Large intestine (tissue), 12 donors: ENCODE measurements around the gene SF3B2. TPM values are rescaled to one million over a fixed set of nuclear protein-coding genes. Genes with fewer than 3 reads are reported as not detected.
A peak's percentile ranks its signal among the peaks of the same experiment; 100 is the strongest.

Experiments
- DNase-seq, 2 donors: peaks; one replicate each; pipeline versions ENCODE4 v3.0.0 to v3.0.0-alpha.2; 2013
- H3K27ac ChIP-seq: one replicate; pipeline ENCODE4 v1.5.1; 2013; ENCODE audit warnings: low read length
- H3K27me3 ChIP-seq: 2 replicates; pipeline ENCODE4 v1.6.1; 2013; ENCODE audit warnings: low read length; ENCODE audit not compliant: control insufficient read depth, insufficient read depth
- H3K36me3 ChIP-seq: 2 replicates; pipeline ENCODE4 v1.6.1; 2013; ENCODE audit warnings: low read length; ENCODE audit not compliant: control insufficient read depth, insufficient read depth
- H3K4me1 ChIP-seq: one replicate; pipeline ENCODE4 v1.6.1; 2013; ENCODE audit warnings: low read length; ENCODE audit not compliant: control insufficient read depth, insufficient read depth
- H3K4me3 ChIP-seq: one replicate; pipeline ENCODE4 v1.5.1; 2013; ENCODE audit warnings: low read length
- H3K9me3 ChIP-seq: one replicate; pipeline ENCODE4 v1.6.1; 2013; ENCODE audit warnings: mild to moderate bottlenecking, low read depth, low read length, moderate library complexity; ENCODE audit not compliant: control insufficient read depth
- WGBS: methylation state at CpG from one replicate; pipeline ENCODE4 v1.1.5; 2013; ENCODE audit warnings: low lambda C conversion rate; ENCODE audit not compliant: insufficient coverage; 5-methylcytosine and 5-hydroxymethylcytosine counted together
- long read RNA-seq, 11 donors: transcript quantifications; one replicate each; lab custom pipeline, GENCODE V29; 2026
- polyA plus RNA-seq: library from polyadenylated mRNA; unstranded; fragments of 120-200 nt; gene quantifications from one replicate; pipeline ENCODE4 v1.2.1, GENCODE V29; 2013

The SF3B2 gene
- polyA plus RNA-seq = 146 TPM
- long read RNA-seq, donor 1, transcript SF3B2-201 (22 exons, 2,903 nt) = major isoform, 10 of 25 reads
- long read RNA-seq, donor 1, partial matches to known transcripts = 11 of 25 reads
- long read RNA-seq, donor 1, other reads (novel, unspliced or antisense) = 0 of 25 reads
- long read RNA-seq, donor 2, transcript SF3B2-201 (22 exons, 2,903 nt) = major isoform, 10 of 111 reads
- long read RNA-seq, donor 2, partial matches to known transcripts = 91 of 111 reads
- long read RNA-seq, donor 2, other reads (novel, unspliced or antisense) = 0 of 111 reads
- long read RNA-seq, donor 3 = 0 reads
- long read RNA-seq, donor 4 = 0 reads
- long read RNA-seq, donor 5, transcript SF3B2-201 (22 exons, 2,903 nt) = major isoform, 7 of 35 reads
- long read RNA-seq, donor 5, partial matches to known transcripts = 23 of 35 reads
- long read RNA-seq, donor 5, other reads (novel, unspliced or antisense) = 0 of 35 reads
- long read RNA-seq, donor 6, partial matches to known transcripts = 66 of 76 reads
- long read RNA-seq, donor 6, other reads (novel, unspliced or antisense) = 0 of 76 reads
- long read RNA-seq, donor 7, transcript SF3B2-201 (22 exons, 2,903 nt) = major isoform, 7 of 29 reads
- long read RNA-seq, donor 7, partial matches to known transcripts = 17 of 29 reads
- long read RNA-seq, donor 7, other reads (novel, unspliced or antisense) = 0 of 29 reads
- long read RNA-seq, donor 8, transcript SF3B2-201 (22 exons, 2,903 nt) = major isoform, 8 of 129 reads
- long read RNA-seq, donor 8, partial matches to known transcripts = 113 of 129 reads
- long read RNA-seq, donor 8, other reads (novel, unspliced or antisense) = 0 of 129 reads
- long read RNA-seq, donor 9, transcript SF3B2-201 (22 exons, 2,903 nt) = major isoform, 6 of 55 reads
- long read RNA-seq, donor 9, partial matches to known transcripts = 44 of 55 reads
- long read RNA-seq, donor 9, other reads (novel, unspliced or antisense) = 0 of 55 reads
- long read RNA-seq, donor 10, transcript SF3B2-201 (22 exons, 2,903 nt) = major isoform, 10 of 68 reads
- long read RNA-seq, donor 10, partial matches to known transcripts = 50 of 68 reads
- long read RNA-seq, donor 10, other reads (novel, unspliced or antisense) = 0 of 68 reads
- long read RNA-seq, donor 11, transcript SF3B2-212 (4 exons, 616 nt) = major isoform, 8 of 47 reads
- long read RNA-seq, donor 11, partial matches to known transcripts = 36 of 47 reads
- long read RNA-seq, donor 11, other reads (novel, unspliced or antisense) = 0 of 47 reads

GRCh38 chr11:66051766-66052663, at the start of gene SF3B2:
Gene SF3B2, plus strand, starts transcription at chr11:66052364. Its CDS starts 21 bp downstream, at chr11:66052385.
- H3K36me3 ChIP-seq = peaks cover 30% of the 10 kb centered on the region
- H3K27ac ChIP-seq = peak within 1 kb of the TSS; percentile 87
- peaks cover 16% of the 10 kb centered on the region for H3K4me1 ChIP-seq
- no peaks in the 10 kb centered on the region for H3K9me3 ChIP-seq
- DNase-seq = peak; percentile 100
- WGBS = no CpG with 5 or more reads among the region's 84 CpGs
- peaks cover 18% of the 10 kb centered on the region for H3K27me3 ChIP-seq
- peak within 1 kb of the TSS; percentile 88 for H3K4me3 ChIP-seq

DNA sequence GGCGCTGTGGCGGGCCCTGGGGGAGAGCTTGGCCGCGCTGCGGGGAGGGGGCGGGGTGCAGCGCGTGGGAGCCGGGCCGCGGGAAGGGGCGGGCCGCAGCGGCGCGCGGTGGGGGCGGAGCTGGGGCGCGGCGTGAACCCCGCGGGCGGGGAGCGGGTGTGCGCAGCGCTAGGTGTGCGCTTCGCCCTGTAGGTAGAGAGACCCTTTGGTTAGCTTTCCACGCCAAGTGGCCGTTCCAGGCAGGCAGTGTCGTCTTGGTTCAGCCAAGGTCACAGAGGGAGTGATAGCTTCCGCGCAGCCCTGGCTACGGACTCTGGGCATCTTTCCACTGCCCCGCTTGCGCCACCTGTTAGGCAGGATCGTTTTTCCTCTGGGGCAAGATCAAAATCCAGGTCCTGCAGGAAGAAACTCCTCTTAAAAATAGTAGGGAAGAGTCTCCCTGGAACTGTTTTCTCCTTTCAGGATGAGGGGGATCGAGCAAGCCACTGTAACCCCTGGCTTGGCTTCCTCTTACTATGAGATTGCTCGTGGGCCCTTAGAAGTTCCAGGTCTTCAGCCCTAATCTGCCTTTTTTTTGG, 49.4 kb upstream of the SF3B2 start:
- Histone ChIP-seq H3K4me1 (peaks cover 9% of the 10 kb centered on the region), H3K9me3 (no peaks in the 10 kb centered on the region), H3K27me3 (no peaks in the 10 kb centered on the region), H3K4me3 (peak overlapping the region; percentile 84), H3K36me3 (peaks cover 39% of the 10 kb centered on the region), H3K27ac (peak overlapping the region; percentile 95)
- peak in 1 of 2 donors; percentile 23 for DNase-seq
- WGBS = no CpG with 5 or more reads among the region's 40 CpGs

GRCh38 chr11:66003291-66003690, 48.9 kb upstream of the SF3B2 start:
- DNase-seq = no peak
- H3K27me3 ChIP-seq = peaks cover 4% of the 10 kb centered on the region
- no peaks in the 10 kb centered on the region for H3K9me3 ChIP-seq
- H3K4me3 ChIP-seq = peak overlapping the region; percentile 84
- H3K36me3 ChIP-seq = peaks cover 34% of the 10 kb centered on the region
- WGBS = no CpG with 5 or more reads among the region's 6 CpGs
- peaks cover 9% of the 10 kb centered on the region for H3K4me1 ChIP-seq
- no peak overlapping the region for H3K27ac ChIP-seq

- no peak overlapping the region for H3K4me3 ChIP-seq
- H3K9me3 ChIP-seq = no peaks in the 10 kb centered on the region
- H3K27me3 ChIP-seq = peaks cover 9% of the 10 kb centered on the region
- peaks cover 25% of the 10 kb centered on the region for H3K36me3 ChIP-seq
- WGBS = 60% methylated on average over 1 of the region's 4 CpGs
- no peak overlapping the region for H3K27ac ChIP-seq
- DNase-seq = peak in 1 of 2 donors; percentile 25
- peaks cover 9% of the 10 kb centered on the region for H3K4me1 ChIP-seq
Observed at GRCh38 chr11:66004186-66004585, 48.0 kb upstream of the SF3B2 start.

GRCh38 chr11:66006134-66006890, 45.9 kb upstream of the SF3B2 start:
- no peaks in the 10 kb centered on the region for H3K9me3 ChIP-seq
- H3K4me3 ChIP-seq = no peak overlapping the region
- peaks cover 9% of the 10 kb centered on the region for H3K4me1 ChIP-seq
- peaks cover 13% of the 10 kb centered on the region for H3K36me3 ChIP-seq
- no CpG with 5 or more reads among the region's 13 CpGs for WGBS
- no peak overlapping the region for H3K27ac ChIP-seq
- DNase-seq = no peak
- peaks cover 28% of the 10 kb centered on the region for H3K27me3 ChIP-seq

DNA sequence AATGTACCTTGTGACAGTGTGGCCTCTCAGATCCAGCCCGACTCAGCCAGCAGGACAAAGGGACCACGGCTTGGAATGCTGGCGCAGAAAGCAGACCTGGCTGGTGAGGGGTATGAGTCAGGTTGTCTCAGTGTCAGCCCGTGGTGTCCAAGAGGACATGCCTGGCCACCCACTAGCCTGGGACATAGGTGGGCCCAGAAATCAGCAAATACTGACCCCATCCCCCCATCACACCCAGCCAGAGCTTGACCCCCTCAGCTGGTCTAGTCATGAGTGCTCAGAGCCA, 45.3 kb upstream of the SF3B2 start:
- no peak for DNase-seq
- peaks cover 33% of the 10 kb centered on the region for H3K27me3 ChIP-seq
- no CpG with 5 or more reads among the region's 4 CpGs for WGBS
- H3K36me3 ChIP-seq = peaks cover 13% of the 10 kb centered on the region
- no peak overlapping the region for H3K27ac ChIP-seq
- no peaks in the 10 kb centered on the region for H3K9me3 ChIP-seq
- peaks cover 9% of the 10 kb centered on the region for H3K4me1 ChIP-seq
- H3K4me3 ChIP-seq = no peak overlapping the region

DNA sequence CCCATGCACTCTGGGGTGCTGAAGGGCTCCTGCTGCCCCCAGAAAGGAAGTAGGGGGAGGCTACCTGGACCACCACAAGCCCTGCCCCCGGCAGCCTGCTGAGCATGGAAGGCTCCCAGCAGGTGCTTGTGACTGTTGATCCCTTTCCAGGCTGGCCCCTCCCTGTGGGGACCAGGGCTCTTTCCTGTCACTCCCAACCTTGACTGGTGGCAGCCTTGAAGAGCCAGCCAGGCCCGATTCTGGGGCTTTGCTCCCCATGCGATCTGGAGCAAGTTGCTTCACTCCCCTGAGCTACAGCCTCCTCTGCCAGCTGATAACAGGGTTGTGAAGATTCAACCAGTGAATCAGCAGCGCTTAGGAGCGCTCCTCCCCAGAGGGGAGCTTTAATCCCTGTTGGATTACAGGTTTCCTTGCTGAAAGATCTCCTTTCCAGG, 44.9 kb upstream of the SF3B2 start:
- no peak overlapping the region for H3K4me3 ChIP-seq
- no peak for DNase-seq
- peaks cover 9% of the 10 kb centered on the region for H3K4me1 ChIP-seq
- WGBS = no CpG with 5 or more reads among the region's 5 CpGs
- H3K27ac ChIP-seq = no peak overlapping the region
- H3K27me3 ChIP-seq = peaks cover 37% of the 10 kb centered on the region
- H3K9me3 ChIP-seq = no peaks in the 10 kb centered on the region
- peaks cover 13% of the 10 kb centered on the region for H3K36me3 ChIP-seq

- WGBS = 100% methylated on average over 1 of the region's 2 CpGs
- peaks cover 44% of the 10 kb centered on the region for H3K27me3 ChIP-seq
- H3K4me1 ChIP-seq = peaks cover 6% of the 10 kb centered on the region
- no peak overlapping the region for H3K27ac ChIP-seq
- H3K9me3 ChIP-seq = no peaks in the 10 kb centered on the region
- no peak overlapping the region for H3K4me3 ChIP-seq
- peaks cover 13% of the 10 kb centered on the region for H3K36me3 ChIP-seq
- no peak for DNase-seq
Observed at GRCh38 chr11:66008095-66008467, 44.1 kb upstream of the SF3B2 start.
